Tibial artery (tissue), 4 donors: ENCODE results near the gene SYP.

Experiments used
- DNase-seq, 2 donors: peaks; one replicate each; pipeline ENCODE4 v3.0.0-alpha.2; 2019
- H3K27ac ChIP-seq, 2 donors: fragments of 200-600 bp; sonication (generic) in 1 of 2; 1 replicate in 1 of 2; 2 replicates in 1 of 2; pipeline ENCODE4 v1.5.1; 2018 to 2019; ENCODE audit warnings: mild to moderate bottlenecking in 1 of 2
- H3K27me3 ChIP-seq, 2 donors: fragments of 200-600 bp; sonication (generic) in 1 of 2; one replicate each; pipeline versions ENCODE4 v1.5.1 to v1.6.0; 2016 to 2019
- H3K36me3 ChIP-seq, 3 donors: fragments of 200-600 bp; sonication (generic) in 2 of 3; one replicate each; pipeline ENCODE4 v1.5.1; 2016 to 2019; ENCODE audit warnings: mild to moderate bottlenecking in 2 of 3
- H3K4me1 ChIP-seq, 4 donors: fragments of 200-600 bp; sonication (generic) in 2 of 4; 1 replicate in 3 of 4; 2 replicates in 1 of 4; pipeline ENCODE4 v1.5.1; 2016 to 2019
- H3K4me3 ChIP-seq, 2 donors: fragments of 200-600 bp; sonication (generic) in 1 of 2; 1 replicate in 1 of 2; 2 replicates in 1 of 2; pipeline ENCODE4 v1.5.1; 2018 to 2019; ENCODE audit warnings: mild to moderate bottlenecking in 2 of 2
- H3K9me3 ChIP-seq, 3 donors: fragments of 200-600 bp; sonication (generic) in 1 of 3; one replicate each; pipeline ENCODE4 v1.5.1; 2016 to 2019
- intact Hi-C: fragments of 100-400 bp; cut with DNase I; formaldehyde crosslinking; loops from one replicate; pipeline ENCODE4 v1.15.0; 2023; ENCODE audit warnings: low total_unique reads
- TF ChIP-seq, protein P1 (sequence below), 2 experiments: fragments of 200-600 bp in 1 of 2; fragments of 450-650 bp in 1 of 2; IDR thresholded peaks; one replicate each; pipeline ENCODE4 v1.5.1; 2017 to 2019; ENCODE audit warnings: antibody characterized with exemption in 2 of 2, mild to moderate bottlenecking in 1 of 2, moderate library complexity in 1 of 2

Gene SYP

DNA sequence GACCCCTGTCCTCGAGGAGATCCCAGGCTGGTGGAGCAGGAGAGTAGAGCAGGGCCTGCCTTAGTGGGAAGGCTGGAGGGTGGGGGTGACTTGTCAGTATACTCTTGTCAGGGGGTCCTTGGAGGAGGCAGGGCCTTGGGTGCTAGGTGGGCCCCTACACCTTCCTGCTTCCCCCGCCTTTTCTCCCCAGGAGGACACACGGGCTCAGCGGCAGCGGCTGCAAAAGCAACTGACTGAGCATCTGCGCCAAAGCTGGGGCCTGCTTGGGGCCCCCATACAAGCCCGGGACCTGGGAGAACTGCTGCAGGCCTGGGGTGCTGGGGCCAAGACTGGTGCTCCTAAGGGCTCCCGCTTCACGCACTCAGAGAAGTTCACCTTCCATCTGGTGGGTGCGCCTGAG is 46.5 kb upstream of the SYP start:
- no peaks in the 10 kb centered on the region for H3K27me3 ChIP-seq
- no peak for DNase-seq
- H3K4me3 ChIP-seq = no peak overlapping the region
- H3K9me3 ChIP-seq = no peaks in the 10 kb centered on the region
- intact Hi-C loops = no loop called here
- TF ChIP-seq, protein P1, sequence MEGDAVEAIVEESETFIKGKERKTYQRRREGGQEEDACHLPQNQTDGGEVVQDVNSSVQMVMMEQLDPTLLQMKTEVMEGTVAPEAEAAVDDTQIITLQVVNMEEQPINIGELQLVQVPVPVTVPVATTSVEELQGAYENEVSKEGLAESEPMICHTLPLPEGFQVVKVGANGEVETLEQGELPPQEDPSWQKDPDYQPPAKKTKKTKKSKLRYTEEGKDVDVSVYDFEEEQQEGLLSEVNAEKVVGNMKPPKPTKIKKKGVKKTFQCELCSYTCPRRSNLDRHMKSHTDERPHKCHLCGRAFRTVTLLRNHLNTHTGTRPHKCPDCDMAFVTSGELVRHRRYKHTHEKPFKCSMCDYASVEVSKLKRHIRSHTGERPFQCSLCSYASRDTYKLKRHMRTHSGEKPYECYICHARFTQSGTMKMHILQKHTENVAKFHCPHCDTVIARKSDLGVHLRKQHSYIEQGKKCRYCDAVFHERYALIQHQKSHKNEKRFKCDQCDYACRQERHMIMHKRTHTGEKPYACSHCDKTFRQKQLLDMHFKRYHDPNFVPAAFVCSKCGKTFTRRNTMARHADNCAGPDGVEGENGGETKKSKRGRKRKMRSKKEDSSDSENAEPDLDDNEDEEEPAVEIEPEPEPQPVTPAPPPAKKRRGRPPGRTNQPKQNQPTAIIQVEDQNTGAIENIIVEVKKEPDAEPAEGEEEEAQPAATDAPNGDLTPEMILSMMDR (IDR thresholded peaks at IDR 0.05) = no peak
- no peaks in the 10 kb centered on the region for H3K4me1 ChIP-seq
- H3K36me3 ChIP-seq = peaks cover 0 to 78% (median 38%) of the 10 kb centered on the region in 3 donors
- H3K27ac ChIP-seq = no peak overlapping the region

DNA sequence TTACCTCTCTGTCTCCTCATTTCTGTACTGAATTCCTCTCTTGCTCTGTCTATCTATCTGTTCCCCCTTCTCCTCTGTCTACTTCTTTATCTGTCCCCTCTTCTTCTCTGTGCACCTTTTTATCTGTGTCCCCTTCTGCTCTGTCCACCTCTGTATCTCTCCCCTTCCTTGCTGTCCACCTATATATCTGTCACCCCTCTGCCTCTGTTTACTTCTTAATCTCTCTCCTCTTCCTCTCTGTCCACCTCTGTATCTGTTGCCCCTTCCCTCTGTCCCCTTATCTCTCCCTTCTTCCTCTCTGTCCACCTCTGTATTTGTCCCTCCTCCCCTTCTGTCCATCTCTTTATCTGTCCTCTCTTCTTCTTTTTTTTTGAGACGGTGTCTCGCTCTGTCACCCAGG is 44.2 kb upstream of the SYP start:
- TF ChIP-seq, protein P1 (IDR thresholded peaks at IDR 0.05) = no peak
- intact Hi-C loops = no loop called here

DNA sequence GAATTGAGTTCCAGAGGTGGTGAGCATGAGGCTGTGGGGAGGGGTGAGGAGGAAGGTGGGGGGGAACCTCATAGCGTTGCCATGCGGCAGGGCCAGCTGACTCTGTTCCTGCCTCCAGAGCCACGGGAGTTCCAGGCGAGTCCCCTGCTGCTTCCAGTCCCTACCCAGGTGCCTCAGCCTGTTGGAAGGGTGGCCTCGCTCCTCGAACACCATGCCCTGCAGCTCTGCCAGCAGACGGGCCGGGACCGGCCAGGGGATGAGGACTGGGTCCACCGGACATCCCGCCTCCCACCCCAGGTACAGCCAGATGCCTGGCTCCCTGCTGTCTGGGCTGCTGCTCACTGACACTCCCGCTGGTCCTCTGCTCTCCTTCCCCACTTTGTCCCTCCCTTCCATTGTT is 43.2 kb upstream of the SYP start:
- Histone ChIP-seq H3K36me3 (peaks cover 0 to 53% (median 27%) of the 10 kb centered on the region in 3 donors), H3K9me3 (no peaks in the 10 kb centered on the region), H3K27ac (no peak overlapping the region), H3K4me3 (no peak overlapping the region), H3K27me3 (no peaks in the 10 kb centered on the region), H3K4me1 (no peaks in the 10 kb centered on the region)
- TF ChIP-seq, protein P1 (IDR thresholded peaks at IDR 0.05) = no peak
- no peak for DNase-seq
- intact Hi-C loops = no loop called here

More for the DNA sequence above, 44.2 kb upstream of the SYP start:
- Histone ChIP-seq H3K27me3 (no peaks in the 10 kb centered on the region), H3K27ac (no peak overlapping the region), H3K36me3 (peaks cover 0 to 64% (median 34%) of the 10 kb centered on the region in 3 donors), H3K9me3 (no peaks in the 10 kb centered on the region), H3K4me1 (no peaks in the 10 kb centered on the region), H3K4me3 (no peak overlapping the region)
- DNase-seq = no peak

DNA sequence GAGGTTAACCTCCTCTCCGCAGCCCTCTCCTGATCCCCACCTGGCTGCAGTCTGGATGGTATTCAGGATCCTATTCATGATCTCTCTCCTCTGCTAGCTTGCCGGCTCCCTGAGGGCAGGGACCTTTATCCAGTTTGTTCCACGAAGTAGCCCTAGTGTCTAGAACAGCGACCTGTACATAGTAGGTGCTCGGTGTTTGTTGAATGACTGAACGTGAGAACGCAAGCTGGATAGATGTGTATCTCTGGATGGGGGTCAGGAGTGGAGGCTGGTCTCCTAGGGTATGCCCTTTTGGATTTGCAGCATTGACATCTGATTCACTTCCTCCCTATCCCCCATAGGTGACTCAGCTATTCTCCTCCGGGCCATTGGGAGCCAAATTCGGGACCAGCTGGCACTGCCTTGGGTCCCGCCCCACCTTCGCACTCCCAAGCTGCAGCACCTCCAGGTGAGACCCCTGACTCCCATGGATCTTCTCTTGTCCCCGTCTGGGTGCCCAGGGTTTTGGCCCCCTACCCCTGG is 42.6 kb upstream of the SYP start:
- no peaks in the 10 kb centered on the region for H3K4me1 ChIP-seq
- H3K36me3 ChIP-seq = peaks cover 0 to 48% (median 27%) of the 10 kb centered on the region in 3 donors
- TF ChIP-seq, protein P1 (IDR thresholded peaks at IDR 0.05) = no peak
- no peak for DNase-seq
- intact Hi-C loops = no loop called here
- no peak overlapping the region for H3K4me3 ChIP-seq
- H3K27me3 ChIP-seq = no peaks in the 10 kb centered on the region
- no peaks in the 10 kb centered on the region for H3K9me3 ChIP-seq
- H3K27ac ChIP-seq = no peak overlapping the region

DNA sequence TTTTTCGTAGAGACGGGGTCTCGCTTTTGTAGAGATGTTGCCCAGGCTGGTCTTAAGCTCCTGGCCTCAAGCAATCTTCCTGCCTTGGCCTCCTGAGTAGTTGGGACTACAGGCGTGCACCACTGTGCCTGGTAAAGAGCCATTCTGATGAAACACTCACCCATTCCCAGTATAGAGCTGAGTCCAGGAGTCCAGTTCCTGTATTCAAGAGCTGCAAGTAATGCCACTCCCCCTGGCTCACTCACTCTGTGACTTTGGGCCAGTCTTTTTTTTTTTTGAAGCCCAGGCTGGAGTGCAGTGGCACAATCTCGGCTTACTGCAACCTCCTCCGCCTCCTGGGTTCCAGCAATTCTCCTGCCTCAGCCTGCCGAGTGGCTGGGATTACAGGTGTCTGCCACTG is 38.7 kb upstream of the SYP start:
- peaks cover 0 to 20% (median 0%) of the 10 kb centered on the region in 4 donors for H3K4me1 ChIP-seq
- H3K27me3 ChIP-seq = no peaks in the 10 kb centered on the region
- DNase-seq = no peak
- intact Hi-C loops = no loop called here
- H3K36me3 ChIP-seq = peaks cover 0 to 13% (median 12%) of the 10 kb centered on the region in 3 donors
- H3K9me3 ChIP-seq = no peaks in the 10 kb centered on the region
- TF ChIP-seq, protein P1 (IDR thresholded peaks at IDR 0.05) = no peak
- no peak overlapping the region for H3K4me3 ChIP-seq
- no peak overlapping the region for H3K27ac ChIP-seq

DNA sequence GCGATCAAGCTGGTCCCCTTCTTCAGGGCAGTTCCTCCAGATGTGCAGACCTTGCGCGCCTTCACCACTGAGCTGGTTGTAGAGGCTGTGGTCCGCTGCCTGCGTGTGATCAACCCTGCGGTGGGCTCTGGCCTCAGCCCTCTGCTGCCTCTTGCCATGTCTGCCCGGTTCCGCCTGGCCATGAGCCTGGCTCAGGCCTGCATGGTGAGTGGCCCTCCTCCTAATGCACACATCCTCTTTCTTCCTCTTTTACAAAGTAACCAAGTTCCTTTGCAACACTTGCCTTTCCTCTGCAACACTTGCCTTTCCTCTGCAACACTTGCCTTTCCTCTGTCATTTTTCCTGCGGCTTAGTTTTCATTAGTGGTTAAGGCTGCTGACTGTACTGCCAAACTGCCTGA is 37.1 kb upstream of the SYP start:
- H3K4me3 ChIP-seq = no peak overlapping the region
- TF ChIP-seq, protein P1 (IDR thresholded peaks at IDR 0.05) = no peak
- no peak overlapping the region for H3K27ac ChIP-seq
- peak in 1 of 2 donors; percentile 27 for DNase-seq
- peaks cover 0 to 20% (median 0%) of the 10 kb centered on the region in 4 donors for H3K4me1 ChIP-seq
- no peaks in the 10 kb centered on the region for H3K36me3 ChIP-seq
- no peaks in the 10 kb centered on the region for H3K27me3 ChIP-seq
- intact Hi-C loops = no loop called here
- no peaks in the 10 kb centered on the region for H3K9me3 ChIP-seq
